Measurements from ENCODE around the gene UQCRC2.

The UQCRC2 gene

DNA sequence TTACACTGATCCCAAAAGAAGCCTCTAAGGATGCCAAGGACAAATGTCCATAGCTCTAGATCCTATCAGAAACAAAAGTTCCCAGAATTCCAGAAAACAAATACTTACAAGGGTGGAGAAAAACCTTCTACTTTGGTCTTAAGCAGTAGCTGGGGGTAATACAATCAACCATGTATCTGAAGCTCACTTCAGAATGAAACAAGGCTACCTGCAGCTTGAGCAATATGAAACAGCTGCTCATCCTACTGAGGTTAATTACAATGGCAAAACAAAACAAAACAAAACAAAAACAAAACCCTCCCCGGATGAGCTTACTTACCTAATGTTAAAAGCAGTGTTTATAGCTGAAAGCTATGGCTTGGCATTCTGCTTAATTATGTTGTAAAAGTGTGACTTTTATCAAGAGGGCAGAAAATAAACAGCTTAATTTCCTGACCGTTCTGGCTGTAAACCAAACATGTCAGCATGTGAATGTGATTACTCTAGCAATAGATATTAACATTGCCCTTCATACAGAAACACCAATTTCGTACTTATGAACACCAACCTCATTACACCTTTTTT lies 37.3 kb downstream of the UQCRC2 start:
- POLR2A ChIA-PET: interaction anchor here (0.6 to 1.8 kb wide), 4 partner anchors 16 to 98 kb away, joined by 3 to 5 read pairs (median 4); partner anchors contain the start of gene UQCRC2
- 0 out of 2 replicates have a peak, but pooled peaks have one; percentile 12 for TF ChIP-seq ZXDB (tag by site-specific recombination; IDR thresholded peaks at IDR 0.05)
- TF ChIP-seq GFI1B (tag by site-specific recombination; IDR thresholded peaks at IDR 0.05): no peak
- TF ChIP-seq, protein P1, sequence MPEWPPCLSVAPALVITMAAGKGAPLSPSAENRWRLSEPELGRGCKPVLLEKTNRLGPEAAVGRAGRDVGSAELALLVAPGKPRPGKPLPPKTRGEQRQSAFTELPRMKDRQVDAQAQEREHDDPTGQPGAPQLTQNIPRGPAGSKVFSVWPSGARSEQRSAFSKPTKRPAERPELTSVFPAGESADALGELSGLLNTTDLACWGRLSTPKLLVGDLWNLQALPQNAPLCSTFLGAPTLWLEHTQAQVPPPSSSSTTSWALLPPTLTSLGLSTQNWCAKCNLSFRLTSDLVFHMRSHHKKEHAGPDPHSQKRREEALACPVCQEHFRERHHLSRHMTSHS (tag by site-specific recombination; IDR thresholded peaks at IDR 0.05): no peak
- no peak for TF ChIP-seq BCL11A (tag by site-specific recombination; IDR thresholded peaks at IDR 0.05; ENCODE audit: low read depth)
- TF ChIP-seq, protein P2, sequence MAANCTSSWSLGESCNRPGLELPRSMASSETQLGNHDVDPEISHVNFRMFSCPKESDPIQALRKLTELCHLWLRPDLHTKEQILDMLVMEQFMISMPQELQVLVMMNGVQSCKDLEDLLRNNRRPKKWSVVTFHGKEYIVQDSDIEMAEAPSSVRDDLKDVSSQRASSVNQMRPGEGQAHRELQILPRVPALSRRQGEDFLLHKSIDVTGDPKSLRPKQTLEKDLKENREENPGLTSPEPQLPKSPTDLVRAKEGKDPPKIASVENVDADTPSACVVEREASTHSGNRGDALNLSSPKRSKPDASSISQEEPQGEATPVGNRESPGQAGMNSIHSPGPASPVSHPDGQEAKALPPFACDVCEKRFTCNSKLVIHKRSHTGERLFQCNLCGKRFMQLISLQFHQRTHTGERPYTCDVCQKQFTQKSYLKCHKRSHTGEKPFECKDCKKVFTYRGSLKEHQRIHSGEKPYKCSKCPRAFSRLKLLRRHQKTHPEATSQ (tag by site-specific recombination; IDR thresholded peaks at IDR 0.05): no peak
- TF ChIP-seq, protein P3, sequence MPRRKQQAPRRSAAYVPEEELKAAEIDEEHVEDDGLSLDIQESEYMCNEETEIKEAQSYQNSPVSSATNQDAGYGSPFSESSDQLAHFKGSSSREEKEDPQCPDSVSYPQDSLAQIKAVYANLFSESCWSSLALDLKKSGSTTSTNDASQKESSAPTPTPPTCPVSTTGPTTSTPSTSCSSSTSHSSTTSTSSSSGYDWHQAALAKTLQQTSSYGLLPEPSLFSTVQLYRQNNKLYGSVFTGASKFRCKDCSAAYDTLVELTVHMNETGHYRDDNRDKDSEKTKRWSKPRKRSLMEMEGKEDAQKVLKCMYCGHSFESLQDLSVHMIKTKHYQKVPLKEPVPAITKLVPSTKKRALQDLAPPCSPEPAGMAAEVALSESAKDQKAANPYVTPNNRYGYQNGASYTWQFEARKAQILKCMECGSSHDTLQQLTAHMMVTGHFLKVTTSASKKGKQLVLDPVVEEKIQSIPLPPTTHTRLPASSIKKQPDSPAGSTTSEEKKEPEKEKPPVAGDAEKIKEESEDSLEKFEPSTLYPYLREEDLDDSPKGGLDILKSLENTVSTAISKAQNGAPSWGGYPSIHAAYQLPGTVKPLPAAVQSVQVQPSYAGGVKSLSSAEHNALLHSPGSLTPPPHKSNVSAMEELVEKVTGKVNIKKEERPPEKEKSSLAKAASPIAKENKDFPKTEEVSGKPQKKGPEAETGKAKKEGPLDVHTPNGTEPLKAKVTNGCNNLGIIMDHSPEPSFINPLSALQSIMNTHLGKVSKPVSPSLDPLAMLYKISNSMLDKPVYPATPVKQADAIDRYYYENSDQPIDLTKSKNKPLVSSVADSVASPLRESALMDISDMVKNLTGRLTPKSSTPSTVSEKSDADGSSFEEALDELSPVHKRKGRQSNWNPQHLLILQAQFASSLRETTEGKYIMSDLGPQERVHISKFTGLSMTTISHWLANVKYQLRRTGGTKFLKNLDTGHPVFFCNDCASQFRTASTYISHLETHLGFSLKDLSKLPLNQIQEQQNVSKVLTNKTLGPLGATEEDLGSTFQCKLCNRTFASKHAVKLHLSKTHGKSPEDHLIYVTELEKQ (tag by site-specific recombination; IDR thresholded peaks at IDR 0.05; ENCODE audit: borderline replicate concordance): 0 out of 2 replicates have a peak, but pooled peaks have one; percentile 21
- TF ChIP-seq WT1 (tag by site-specific recombination; IDR thresholded peaks at IDR 0.05): peak; percentile 72
- no peak for TF ChIP-seq ZNF274 (IDR thresholded peaks at IDR 0.05; ENCODE audit: low read length)
- TF ChIP-seq ZNF274 (tag by site-specific recombination; IDR thresholded peaks at IDR 0.05; ENCODE audit: borderline replicate concordance): no peak
- no peak for TF ChIP-seq ZNF776 (tag by site-specific recombination; IDR thresholded peaks at IDR 0.05; ENCODE audit: borderline replicate concordance)
- 0 out of 2 replicates have a peak, but pooled peaks have one; percentile 12 for TF ChIP-seq ZNF629 (tag by site-specific recombination; IDR thresholded peaks at IDR 0.05)
- no peak for TF ChIP-seq ZNF133 (tag by site-specific recombination; IDR thresholded peaks at IDR 0.05)
- no peak for TF ChIP-seq ZIC2 (tag by site-specific recombination; IDR thresholded peaks at IDR 0.05)
- TF ChIP-seq GLI2 (tag by site-specific recombination; IDR thresholded peaks at IDR 0.05; ENCODE audit: borderline replicate concordance, low read depth): no peak
- TF ChIP-seq ZNF600 (tag by site-specific recombination; IDR thresholded peaks at IDR 0.05): peak; percentile 48
- TF ChIP-seq KLF1 (tag by site-specific recombination; IDR thresholded peaks at IDR 0.05): no peak
- no peak for TF ChIP-seq ZNF416 (tag by site-specific recombination; IDR thresholded peaks at IDR 0.05)
- TF ChIP-seq ZNF221 (tag by site-specific recombination; IDR thresholded peaks at IDR 0.05; ENCODE audit: borderline replicate concordance): no peak
- peak; percentile 78 for TF ChIP-seq OSR2 (tag by site-specific recombination; IDR thresholded peaks at IDR 0.05)
- TF ChIP-seq ZNF792 (tag by site-specific recombination; IDR thresholded peaks at IDR 0.05): no peak
- no peak for TF ChIP-seq ZNF791 (tag by site-specific recombination; IDR thresholded peaks at IDR 0.05)
- TF ChIP-seq ZNF555 (tag by site-specific recombination; conservative IDR thresholded peaks at IDR 0.05): no peak
- TF ChIP-seq, protein P4, sequence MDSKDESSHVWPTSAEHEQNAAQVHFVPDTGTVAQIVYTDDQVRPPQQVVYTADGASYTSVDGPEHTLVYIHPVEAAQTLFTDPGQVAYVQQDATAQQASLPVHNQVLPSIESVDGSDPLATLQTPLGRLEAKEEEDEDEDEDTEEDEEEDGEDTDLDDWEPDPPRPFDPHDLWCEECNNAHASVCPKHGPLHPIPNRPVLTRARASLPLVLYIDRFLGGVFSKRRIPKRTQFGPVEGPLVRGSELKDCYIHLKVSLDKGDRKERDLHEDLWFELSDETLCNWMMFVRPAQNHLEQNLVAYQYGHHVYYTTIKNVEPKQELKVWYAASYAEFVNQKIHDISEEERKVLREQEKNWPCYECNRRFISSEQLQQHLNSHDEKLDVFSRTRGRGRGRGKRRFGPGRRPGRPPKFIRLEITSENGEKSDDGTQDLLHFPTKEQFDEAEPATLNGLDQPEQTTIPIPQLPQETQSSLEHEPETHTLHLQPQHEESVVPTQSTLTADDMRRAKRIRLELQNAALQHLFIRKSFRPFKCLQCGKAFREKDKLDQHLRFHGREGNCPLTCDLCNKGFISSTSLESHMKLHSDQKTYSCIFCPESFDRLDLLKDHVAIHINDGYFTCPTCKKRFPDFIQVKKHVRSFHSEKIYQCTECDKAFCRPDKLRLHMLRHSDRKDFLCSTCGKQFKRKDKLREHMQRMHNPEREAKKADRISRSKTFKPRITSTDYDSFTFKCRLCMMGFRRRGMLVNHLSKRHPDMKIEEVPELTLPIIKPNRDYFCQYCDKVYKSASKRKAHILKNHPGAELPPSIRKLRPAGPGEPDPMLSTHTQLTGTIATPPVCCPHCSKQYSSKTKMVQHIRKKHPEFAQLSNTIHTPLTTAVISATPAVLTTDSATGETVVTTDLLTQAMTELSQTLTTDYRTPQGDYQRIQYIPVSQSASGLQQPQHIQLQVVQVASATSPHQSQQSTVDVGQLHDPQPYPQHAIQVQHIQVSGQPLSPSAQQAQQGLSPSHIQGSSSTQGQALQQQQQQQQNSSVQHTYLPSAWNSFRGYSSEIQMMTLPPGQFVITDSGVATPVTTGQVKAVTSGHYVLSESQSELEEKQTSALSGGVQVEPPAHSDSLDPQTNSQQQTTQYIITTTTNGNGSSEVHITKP (tag by site-specific recombination; IDR thresholded peaks at IDR 0.05): no peak
- TF ChIP-seq ZBTB17 (tag by site-specific recombination; IDR thresholded peaks at IDR 0.05): no peak
- TF ChIP-seq ZNF404 (tag by site-specific recombination; IDR thresholded peaks at IDR 0.05): no peak
- TF ChIP-seq ZNF366 (tag by site-specific recombination; conservative IDR thresholded peaks at IDR 0.05): no peak
- no peak for TF ChIP-seq ZNF585B (tag by site-specific recombination; IDR thresholded peaks at IDR 0.05)
- no peak for TF ChIP-seq HOXD13 (CRISPR knock-in tag; IDR thresholded peaks at IDR 0.05; ENCODE audit: borderline replicate concordance)

More for the DNA sequence above, 37.3 kb downstream of the UQCRC2 start:
- Histone ChIP-seq H3K36me3 (ENCODE audit: control insufficient read depth in 2 of 2, insufficient read depth in 1 of 2, low read length in 2 of 2) (peaks cover 0 to 12% of the 10 kb centered on the region in 2 experiments; a peak in 1 of 3 replicates), H3K4me1 (ENCODE audit: control insufficient read depth, insufficient read depth, low read length) (peaks cover 13% of the 10 kb centered on the region), H3K9me3 (ENCODE audit: control insufficient read depth, insufficient read depth, low read depth, low read length) (no peaks in the 10 kb centered on the region), H3K27ac (ENCODE audit: extremely low read depth, low read depth, low read length) (no peak overlapping the region), H3K4me3 (ENCODE audit: low read depth, low read length) (no peak overlapping the region)
- CTCF ChIA-PET: interaction anchor here (1.6 to 2.8 kb wide), 6 partner anchors 9 to 198 kb away, joined by 4 to 20 read pairs (median 10); no protein-coding TSS in a partner anchor
